ENCODE results near the gene AFF3. TPM values are rescaled to one million over a fixed set of nuclear protein-coding genes. Genes with fewer than 3 reads are reported as not detected.

Gene AFF3
- total and polyA plus RNA-seq, 2 donors (not counting 3 experiments of a cell fraction or from before 2014, with no cell fraction given) = 0.06 to 0.07 TPM

DNA sequence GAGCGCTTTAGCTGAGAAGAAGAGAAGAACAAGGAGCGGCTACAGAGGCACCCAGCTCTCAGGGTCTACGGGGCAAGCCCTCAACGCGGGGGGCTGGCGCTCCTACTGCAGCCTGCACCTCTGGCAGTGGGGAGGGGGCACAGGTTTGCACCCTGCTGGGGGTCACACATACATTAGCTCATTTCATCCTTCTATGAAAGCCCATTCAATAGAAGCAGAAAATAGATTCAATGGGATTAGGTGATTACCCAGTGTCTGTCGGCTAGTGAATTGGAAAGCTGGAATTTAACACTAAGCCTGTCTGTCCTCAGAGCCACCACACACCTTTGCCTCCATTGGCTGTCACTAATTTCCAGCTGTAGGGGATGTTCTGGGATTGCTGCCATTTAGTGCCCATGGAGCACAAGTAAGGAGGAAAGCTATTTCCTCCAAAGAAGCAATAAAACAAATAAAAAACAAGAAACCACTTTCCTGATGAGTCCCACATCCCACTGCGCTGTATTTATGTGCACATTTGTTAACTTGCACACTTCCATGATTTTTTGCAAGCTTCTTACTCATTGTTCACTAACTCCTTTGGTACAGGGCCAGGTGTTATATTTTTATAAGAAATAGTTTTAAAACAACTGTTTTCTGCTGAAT is 333.0 kb downstream of the AFF3 start:
- Histone ChIP-seq H3K4me3 (replicated peaks in 1 of 3; ENCODE audit: insufficient read depth in 1 of 3, low read depth in 1 of 3, low read length in 3 of 3) (no peak overlapping the region), H3K9ac (replicated peaks; ENCODE audit: extremely low read depth, insufficient read depth, low read length) (no peak overlapping the region), H3K27me3 (ENCODE audit: control insufficient read depth in 2 of 2, insufficient read depth in 2 of 2, low read length in 2 of 2) (peaks cover 0 to 11% of the 10 kb centered on the region in 2 experiments), H3K27ac (ENCODE audit: insufficient read depth, low read depth, low read length) (no peak overlapping the region), H3K79me2 (ENCODE audit: control insufficient read depth, insufficient read depth, low read length) (no peaks in the 10 kb centered on the region), H3K9me3 (replicated peaks; ENCODE audit: control insufficient read depth, insufficient read depth, low read length) (no peaks in the 10 kb centered on the region), H2AFZ (ENCODE audit: low read depth, low read length) (no peak overlapping the region), H3K36me3 (ENCODE audit: control insufficient read depth in 2 of 2, extremely low read depth in 1 of 2, insufficient read depth in 2 of 2, low read length in 2 of 2) (no peaks in the 10 kb centered on the region), H3K4me1 (ENCODE audit: control insufficient read depth, extremely low read depth, insufficient read depth, low read length) (no peaks in the 10 kb centered on the region), H3K4me2 (ENCODE audit: insufficient read depth, low read length) (no peak overlapping the region), H4K20me1 (replicated peaks; ENCODE audit: control insufficient read depth, extremely low read depth, insufficient read depth, low read length) (no peaks in the 10 kb centered on the region), H3K9me1 (replicated peaks; ENCODE audit: control insufficient read depth, extremely low read depth, insufficient read depth, low read length) (no peaks in the 10 kb centered on the region)
- intact Hi-C loops (cut with micrococcal nuclease) (no loop called here), dilution Hi-C loops (cut with MboI; ENCODE audit: extremely low pct_ligation_motif_present, low sequenced_read_pairs) (no loop called here)
- ChIA-PET POLR2A (no interaction called here), CTCF (interaction anchor here (0.9 to 2.9 kb wide), 4 partner anchors 10 to 453 kb away, joined by 3 to 11 read pairs (median 5); no protein-coding TSS in a partner anchor)
- no peak for TF ChIP-seq POLR2A (IDR thresholded peaks at IDR 0.05; ENCODE audit: low read depth, low read length)
- no peak for TF ChIP-seq POLR2AphosphoS5 (IDR thresholded peaks at IDR 0.05; ENCODE audit: insufficient read depth, low read depth, low read length)
- TF ChIP-seq MYC (IDR thresholded peaks at IDR 0.05; ENCODE audit: low read depth, low read length) = no peak
- no peak for TF ChIP-seq FOS (IDR thresholded peaks at IDR 0.05; ENCODE audit: borderline replicate concordance, insufficient read depth, low read length)
- TF ChIP-seq EZH2 (IDR thresholded peaks at IDR 0.05; ENCODE audit: borderline replicate concordance, low read depth, low read length, severe bottlenecking) = no peak
- TF ChIP-seq, protein P1, sequence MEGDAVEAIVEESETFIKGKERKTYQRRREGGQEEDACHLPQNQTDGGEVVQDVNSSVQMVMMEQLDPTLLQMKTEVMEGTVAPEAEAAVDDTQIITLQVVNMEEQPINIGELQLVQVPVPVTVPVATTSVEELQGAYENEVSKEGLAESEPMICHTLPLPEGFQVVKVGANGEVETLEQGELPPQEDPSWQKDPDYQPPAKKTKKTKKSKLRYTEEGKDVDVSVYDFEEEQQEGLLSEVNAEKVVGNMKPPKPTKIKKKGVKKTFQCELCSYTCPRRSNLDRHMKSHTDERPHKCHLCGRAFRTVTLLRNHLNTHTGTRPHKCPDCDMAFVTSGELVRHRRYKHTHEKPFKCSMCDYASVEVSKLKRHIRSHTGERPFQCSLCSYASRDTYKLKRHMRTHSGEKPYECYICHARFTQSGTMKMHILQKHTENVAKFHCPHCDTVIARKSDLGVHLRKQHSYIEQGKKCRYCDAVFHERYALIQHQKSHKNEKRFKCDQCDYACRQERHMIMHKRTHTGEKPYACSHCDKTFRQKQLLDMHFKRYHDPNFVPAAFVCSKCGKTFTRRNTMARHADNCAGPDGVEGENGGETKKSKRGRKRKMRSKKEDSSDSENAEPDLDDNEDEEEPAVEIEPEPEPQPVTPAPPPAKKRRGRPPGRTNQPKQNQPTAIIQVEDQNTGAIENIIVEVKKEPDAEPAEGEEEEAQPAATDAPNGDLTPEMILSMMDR (IDR thresholded peaks at IDR 0.05; ENCODE audit: extremely low read depth in 1 of 2, insufficient read depth in 1 of 2, low read depth in 1 of 2, low read length in 2 of 2) = no peak
- TF ChIP-seq, protein P2, sequence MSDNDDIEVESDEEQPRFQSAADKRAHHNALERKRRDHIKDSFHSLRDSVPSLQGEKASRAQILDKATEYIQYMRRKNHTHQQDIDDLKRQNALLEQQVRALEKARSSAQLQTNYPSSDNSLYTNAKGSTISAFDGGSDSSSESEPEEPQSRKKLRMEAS (IDR thresholded peaks at IDR 0.05; ENCODE audit: insufficient read depth, insufficient read length) = no peak
- no peak for TF ChIP-seq GATA2 (IDR thresholded peaks at IDR 0.05; ENCODE audit: insufficient read depth, insufficient read length, low read depth, low read length)
- no peak for TF ChIP-seq JUN (IDR thresholded peaks at IDR 0.05; ENCODE audit: borderline replicate concordance, insufficient read depth, insufficient read length, low read depth)
- BruUV-seq (replicated peaks) = no TSS peak
- DNase-seq (ENCODE audit: low read depth, low spot score) = no peak
- no peak for FAIRE-seq
